ENCODE measurements around the gene TLK1. TPM values are rescaled to one million over a fixed set of nuclear protein-coding genes. Genes with fewer than 3 reads are reported as not detected.
A peak's percentile ranks its signal among the peaks of the same experiment; 100 is the strongest.

TLK1 gene
- polyA plus RNA-seq (2012; ENCODE audit: insufficient read depth, insufficient read length, low read depth), result 12.4 TPM

DNA sequence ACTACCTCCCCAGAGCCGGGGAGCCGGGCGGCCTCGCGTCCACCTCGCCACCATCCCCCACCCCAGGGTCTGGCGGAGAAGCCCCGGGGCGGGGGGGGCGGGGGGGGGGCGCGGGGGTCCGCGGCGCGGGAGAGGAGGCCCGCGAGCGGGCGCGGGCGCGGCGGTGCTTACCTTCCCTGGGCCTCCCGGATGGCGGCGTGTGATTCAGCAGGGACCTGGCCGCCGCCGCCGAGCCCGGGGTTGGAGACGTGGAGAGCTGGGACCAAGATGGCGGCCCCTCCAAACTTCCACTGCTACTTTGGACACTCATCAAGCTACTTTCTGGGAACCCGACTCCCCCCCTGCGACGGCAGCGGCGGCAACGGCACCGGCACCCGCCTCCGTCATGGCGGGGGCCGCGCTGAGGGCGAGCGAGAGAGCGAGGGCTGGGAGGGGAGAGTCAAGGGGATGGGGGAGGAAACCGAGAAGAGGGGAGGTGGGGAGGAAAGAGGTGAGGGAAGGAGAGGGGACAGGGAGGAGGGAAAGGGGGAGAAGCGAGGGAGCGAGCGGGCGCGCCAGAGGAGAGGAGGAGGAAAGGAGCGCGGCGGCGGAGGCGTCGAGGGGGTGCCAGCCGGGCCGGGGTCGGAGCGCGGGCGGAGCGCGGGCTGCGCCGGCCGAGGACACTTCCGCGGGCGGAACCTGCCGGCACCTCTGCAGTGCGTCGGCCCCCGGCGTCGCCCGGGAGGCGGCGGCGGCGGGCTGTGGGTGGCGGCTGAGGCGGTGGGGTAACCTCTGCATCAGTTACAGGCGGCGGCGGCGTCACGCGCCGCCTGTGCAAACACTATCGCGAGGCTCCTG is at the start of gene TLK1:
Gene TLK1, minus strand, starts transcription at position 775 of the 837 bp plus-strand sequence. Its CDS starts 465 bp downstream, at position 310.
- Histone ChIP-seq H3K36me3 (no peaks in the 10 kb centered on the region), H3K27me3 (no peaks in the 10 kb centered on the region), H3K4me3 (ENCODE audit: low read depth, low read length) (peak within 1 kb of the TSS; percentile 85), H3K4me1 (no peaks in the 10 kb centered on the region), H3K9me3 (no peaks in the 10 kb centered on the region)
- DNase-seq, result peak; percentile 67
- TF ChIP-seq, protein P1, sequence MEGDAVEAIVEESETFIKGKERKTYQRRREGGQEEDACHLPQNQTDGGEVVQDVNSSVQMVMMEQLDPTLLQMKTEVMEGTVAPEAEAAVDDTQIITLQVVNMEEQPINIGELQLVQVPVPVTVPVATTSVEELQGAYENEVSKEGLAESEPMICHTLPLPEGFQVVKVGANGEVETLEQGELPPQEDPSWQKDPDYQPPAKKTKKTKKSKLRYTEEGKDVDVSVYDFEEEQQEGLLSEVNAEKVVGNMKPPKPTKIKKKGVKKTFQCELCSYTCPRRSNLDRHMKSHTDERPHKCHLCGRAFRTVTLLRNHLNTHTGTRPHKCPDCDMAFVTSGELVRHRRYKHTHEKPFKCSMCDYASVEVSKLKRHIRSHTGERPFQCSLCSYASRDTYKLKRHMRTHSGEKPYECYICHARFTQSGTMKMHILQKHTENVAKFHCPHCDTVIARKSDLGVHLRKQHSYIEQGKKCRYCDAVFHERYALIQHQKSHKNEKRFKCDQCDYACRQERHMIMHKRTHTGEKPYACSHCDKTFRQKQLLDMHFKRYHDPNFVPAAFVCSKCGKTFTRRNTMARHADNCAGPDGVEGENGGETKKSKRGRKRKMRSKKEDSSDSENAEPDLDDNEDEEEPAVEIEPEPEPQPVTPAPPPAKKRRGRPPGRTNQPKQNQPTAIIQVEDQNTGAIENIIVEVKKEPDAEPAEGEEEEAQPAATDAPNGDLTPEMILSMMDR (IDR thresholded peaks at IDR 0.05; ENCODE audit: low read depth, low read length), result no peak

DNA sequence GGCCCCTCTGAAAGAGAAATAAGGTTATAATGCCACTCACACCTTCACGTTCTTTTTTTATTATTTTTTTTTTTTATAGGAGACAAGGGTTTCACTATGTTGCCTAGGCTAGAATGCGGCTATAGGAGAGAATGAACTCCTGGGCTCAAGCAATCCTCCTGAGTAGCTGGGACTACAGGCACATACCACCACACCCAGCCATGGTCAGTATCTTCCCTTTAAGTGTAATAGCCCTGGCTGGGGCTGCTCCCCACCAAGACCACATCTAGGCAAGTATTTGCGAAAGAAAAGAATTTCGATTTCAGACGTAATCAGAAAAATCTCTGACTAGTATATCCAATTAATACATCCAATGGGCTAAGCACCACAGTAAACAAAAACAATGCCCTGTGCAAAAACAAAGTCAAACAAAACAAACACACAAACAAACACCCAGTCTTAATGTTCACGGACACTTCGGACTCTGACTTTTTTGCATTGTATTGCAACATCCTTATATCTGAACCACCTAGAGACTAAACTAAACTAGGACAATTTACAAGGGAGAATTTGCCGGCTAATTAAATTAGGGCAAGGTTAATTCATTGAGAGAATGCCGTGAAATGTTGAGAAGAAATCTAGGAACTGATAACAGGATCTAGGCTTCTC is 49.6 kb upstream of the TLK1 start:
- H3K36me3 ChIP-seq, result no peaks in the 10 kb centered on the region
- H3K9me3 ChIP-seq, result no peaks in the 10 kb centered on the region
- no peak for DNase-seq
- TF ChIP-seq, protein P1 (IDR thresholded peaks at IDR 0.05; ENCODE audit: low read depth, low read length), result no peak
- no peaks in the 10 kb centered on the region for H3K4me1 ChIP-seq
- no peak overlapping the region for H3K4me3 ChIP-seq (ENCODE audit: low read depth, low read length)
- no peaks in the 10 kb centered on the region for H3K27me3 ChIP-seq

DNA sequence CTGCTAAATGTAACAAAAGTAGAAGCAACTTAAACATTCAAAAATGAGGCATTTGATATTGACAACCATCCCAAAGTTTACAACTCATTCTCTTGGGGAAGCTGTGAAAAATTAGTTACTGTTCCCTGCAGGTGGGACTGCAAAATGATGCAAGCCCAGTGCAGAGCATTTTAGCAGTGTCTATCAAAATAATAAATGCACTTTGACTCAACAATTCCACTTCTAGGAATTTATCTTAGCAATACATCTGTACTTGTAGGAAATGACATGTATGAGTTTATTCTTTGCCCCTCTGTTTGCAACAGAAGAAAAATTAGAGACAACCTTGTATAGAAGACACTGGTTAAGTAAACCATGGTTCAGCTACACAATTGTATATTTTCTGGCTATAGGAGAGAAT is 48.0 kb upstream of the TLK1 start:
- Histone ChIP-seq H3K36me3 (no peaks in the 10 kb centered on the region), H3K9me3 (no peaks in the 10 kb centered on the region), H3K4me3 (ENCODE audit: low read depth, low read length) (no peak overlapping the region), H3K27me3 (no peaks in the 10 kb centered on the region), H3K4me1 (no peaks in the 10 kb centered on the region)
- no peak for DNase-seq
- TF ChIP-seq, protein P1 (IDR thresholded peaks at IDR 0.05; ENCODE audit: low read depth, low read length), result no peak

DNA sequence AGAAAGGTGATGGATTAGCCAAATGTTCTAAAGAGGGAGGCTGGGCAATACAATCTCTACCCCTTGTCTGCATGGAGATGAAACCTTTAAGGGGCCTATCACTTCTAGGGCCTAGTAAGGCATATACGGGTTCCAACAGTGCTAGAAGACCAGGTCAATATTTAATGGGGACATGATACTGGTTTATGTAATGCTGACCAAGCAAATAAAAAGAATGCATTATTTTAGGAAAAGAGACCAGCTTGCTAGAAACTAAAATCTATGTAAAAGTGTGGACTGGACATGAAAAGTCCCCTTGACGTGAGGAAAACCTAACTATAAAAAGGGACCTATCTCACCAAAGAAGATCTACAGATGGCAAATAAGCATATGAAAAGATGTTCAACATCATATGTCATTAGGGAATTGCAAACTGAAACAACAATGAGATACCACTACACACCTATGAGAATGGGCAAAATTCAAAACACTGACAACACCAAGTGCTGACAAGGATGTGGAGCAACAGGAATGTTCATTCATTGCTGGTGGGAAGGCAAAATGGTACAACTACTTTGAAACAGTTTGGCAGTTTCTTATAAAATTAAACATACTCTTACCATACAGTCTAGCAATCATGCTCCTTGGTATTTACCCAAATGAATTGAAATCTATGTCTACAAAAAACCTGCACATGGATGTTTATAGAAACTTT is 45.9 kb upstream of the TLK1 start:
- no peaks in the 10 kb centered on the region for H3K4me1 ChIP-seq

DNA sequence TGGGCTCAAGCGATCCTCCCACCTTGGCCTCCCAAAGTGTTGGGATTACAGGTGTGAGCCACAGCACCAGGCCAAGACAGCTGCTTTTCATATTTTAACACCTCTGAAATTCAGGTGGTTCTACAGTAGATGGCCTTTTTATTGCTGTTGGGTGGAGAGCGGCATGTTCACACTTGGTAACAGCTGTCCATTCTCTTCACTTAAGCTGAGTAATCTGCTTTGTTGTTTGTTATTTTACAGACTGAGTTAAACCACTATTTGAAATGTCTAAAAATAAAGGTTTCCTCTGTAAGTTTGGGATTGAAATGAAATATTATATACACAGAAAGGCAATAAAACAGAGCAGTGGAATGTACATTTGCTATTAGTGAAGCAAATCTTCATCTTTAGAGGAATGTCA is 44.9 kb upstream of the TLK1 start:
- H3K4me1 ChIP-seq, result no peaks in the 10 kb centered on the region
- no peak for DNase-seq
- no peak overlapping the region for H3K4me3 ChIP-seq (ENCODE audit: low read depth, low read length)
- no peaks in the 10 kb centered on the region for H3K27me3 ChIP-seq
- H3K36me3 ChIP-seq, result no peaks in the 10 kb centered on the region
- TF ChIP-seq, protein P1 (IDR thresholded peaks at IDR 0.05; ENCODE audit: low read depth, low read length), result no peak
- H3K9me3 ChIP-seq, result no peaks in the 10 kb centered on the region

More for the DNA sequence above, 45.9 kb upstream of the TLK1 start:
- Histone ChIP-seq H3K4me3 (ENCODE audit: low read depth, low read length) (no peak overlapping the region), H3K9me3 (no peaks in the 10 kb centered on the region), H3K27me3 (no peaks in the 10 kb centered on the region), H3K36me3 (no peaks in the 10 kb centered on the region)
- TF ChIP-seq, protein P1 (IDR thresholded peaks at IDR 0.05; ENCODE audit: low read depth, low read length), result no peak
- DNase-seq, result no peak

Measured in BE2C (cell line).